Cardiac fibroblast (primary cell): Measurements from ENCODE around the gene PITX1.

Experiments used
- DNase-seq, 2 donors: peaks; one replicate each; pipeline versions ENCODE4 v3.0.0 to v3.0.0-alpha.2; 2010; ENCODE audit warnings: low read depth in 2 of 2
- H3K4me3 ChIP-seq, 2 donors: replicated peaks in 1 of 2; 1 replicate in 1 of 2; 2 replicates in 1 of 2; pipeline ENCODE4 v1.5.1; 2011; ENCODE audit warnings: low read depth in 2 of 2, low read length in 2 of 2, mild to moderate bottlenecking in 2 of 2, moderate library complexity in 1 of 2
- CTCF ChIP-seq: IDR thresholded peaks from one replicate; pipeline ENCODE4 v1.5.1; 2011; ENCODE audit warnings: low read depth, mild to moderate bottlenecking, low read length, inconsistent platforms

PITX1 gene

DNA sequence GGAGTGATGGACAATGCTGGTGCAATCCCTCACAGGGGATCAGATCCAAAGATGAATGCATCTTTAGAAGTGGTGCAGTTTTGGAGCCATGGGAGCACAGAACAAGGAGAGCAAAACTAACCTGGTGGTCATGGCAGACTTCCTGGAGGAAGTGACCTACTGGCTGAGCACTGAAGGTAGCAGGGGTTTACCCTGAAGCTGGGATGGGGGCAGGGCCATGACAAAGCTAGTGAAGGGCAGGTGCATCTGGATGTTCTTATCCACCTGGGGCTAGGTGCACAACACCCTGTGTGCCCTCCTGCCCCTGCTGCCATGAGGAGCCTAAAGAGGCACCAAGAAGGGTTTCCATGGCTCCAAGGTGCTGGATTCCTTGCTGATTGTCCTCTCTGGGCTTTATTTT is 11.5 kb upstream of the PITX1 start:
- TF ChIP-seq CTCF: no peak
- DNase-seq: no peak
- H3K4me3 ChIP-seq: no peak overlapping the region

DNA sequence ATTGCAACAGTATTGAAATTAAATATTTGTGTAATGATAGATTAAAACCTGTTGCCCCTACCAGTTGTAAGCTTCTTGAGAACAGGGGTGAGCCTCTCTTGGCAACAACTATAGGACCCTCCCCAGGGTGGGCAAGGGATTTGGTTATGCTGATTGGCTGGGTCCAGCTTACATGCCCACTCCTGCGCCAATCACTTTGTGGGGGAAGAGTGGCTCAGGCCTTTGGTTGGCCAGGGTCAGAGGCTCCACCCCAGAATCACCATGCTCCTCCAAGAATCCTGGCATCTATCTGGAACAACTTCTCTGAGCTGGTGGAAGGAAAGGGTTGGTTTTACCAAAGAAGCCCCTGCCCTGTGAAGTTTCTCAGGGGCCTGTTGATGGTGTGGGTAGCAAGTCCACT is 8.6 kb upstream of the PITX1 start:
- DNase-seq: no peak
- TF ChIP-seq CTCF: no peak
- no peak overlapping the region for H3K4me3 ChIP-seq

GRCh38 chr5:135041726-135042125 is 7.7 kb upstream of the PITX1 start:
- TF ChIP-seq CTCF: no peak
- no peak for DNase-seq
- no peak overlapping the region for H3K4me3 ChIP-seq

DNA sequence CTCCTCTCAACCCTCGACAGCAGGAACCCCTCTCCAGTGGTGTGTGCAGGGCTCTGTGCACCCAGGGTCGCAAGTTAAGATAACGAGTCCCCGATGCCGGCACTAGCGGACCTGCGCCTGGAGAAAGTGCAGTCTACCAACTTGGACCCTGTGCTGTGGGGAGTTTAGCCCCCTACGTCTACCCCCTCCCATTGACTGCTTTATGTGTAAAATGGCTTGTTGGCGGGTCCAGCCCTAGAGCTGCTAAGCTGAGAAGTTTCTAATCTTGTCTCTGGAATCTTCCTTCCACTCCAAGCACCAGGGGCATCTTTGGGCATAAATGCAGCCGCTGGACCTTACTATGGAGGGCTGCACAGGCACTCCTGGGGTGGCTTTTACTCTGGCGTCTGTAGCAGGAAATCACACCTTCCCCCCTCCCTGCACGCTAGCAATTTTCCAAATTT is 7.1 kb upstream of the PITX1 start:
- no peak overlapping the region for H3K4me3 ChIP-seq
- no peak for DNase-seq
- TF ChIP-seq CTCF: no peak

- no peak overlapping the region for H3K4me3 ChIP-seq
Measured at GRCh38 chr5:135040333-135041144, 6.5 kb upstream of the PITX1 start.

DNA sequence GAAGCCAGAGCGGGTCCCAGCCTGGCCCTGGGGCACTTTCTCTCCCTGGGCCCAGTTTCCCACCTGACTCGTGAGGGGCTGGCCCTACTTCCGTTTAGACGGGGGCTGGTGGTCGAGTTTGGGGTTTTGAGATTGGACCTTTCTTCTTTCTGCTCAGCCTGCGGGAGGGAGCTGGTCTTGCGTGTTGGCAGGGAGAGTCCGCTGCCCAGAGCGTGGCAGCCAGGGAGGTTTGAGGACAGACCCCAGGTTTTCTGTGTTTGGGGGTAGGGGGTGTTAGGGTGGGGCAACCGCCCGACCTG is 6.0 kb upstream of the PITX1 start:
- TF ChIP-seq CTCF: no peak
- no peak for DNase-seq
- H3K4me3 ChIP-seq: no peak overlapping the region

More at GRCh38 chr5:135040333-135041144, 6.5 kb upstream of the PITX1 start:
- no peak for DNase-seq
- no peak for TF ChIP-seq CTCF
